Subcutaneous adipose tissue (tissue), 4 donors: ENCODE measurements around the gene MTF2. TPM values are rescaled to one million over a fixed set of nuclear protein-coding genes. Genes with fewer than 3 reads are reported as not detected.

Experiments used
- CTCF ChIP-seq: fragments of 450-650 bp; IDR thresholded peaks from one replicate; pipeline ENCODE4 v1.5.1; 2016; ENCODE audit warnings: low read depth, mild to moderate bottlenecking, control low read depth, antibody characterized with exemption, moderate library complexity
- total RNA-seq, 4 donors: library from RNA; depleted of rRNA; stranded (reverse); fragments of >200 nt; gene quantifications; one replicate each; pipeline ENCODE4 v1.1.0, GENCODE V29; 2016

MTF2 gene
- total RNA-seq, 4 donors from 2014 or later: 16.3 to 24.0 (median 19.9) TPM

- TF ChIP-seq CTCF: no peak
Observed at GRCh38 chr1:93178418-93178817, 99.3 kb downstream of the MTF2 start.

- TF ChIP-seq CTCF: no peak
Observed at GRCh38 chr1:93179886-93180722, 101.0 kb downstream of the MTF2 start, which contains the start of gene TMED5. TMED5 (minus strand) TSS chr1:93180413; CDS start chr1:93180242, 171 bp downstream.

GRCh38 chr1:93180723-93181613, 101.9 kb downstream of the MTF2 start, which contains the start of gene CCDC18:
CCDC18 (plus strand) TSS chr1:93180724; CDS start chr1:93183362, 2,638 bp downstream.
- no peak for TF ChIP-seq CTCF

GRCh38 chr1:93186667-93187066, 107.6 kb downstream of the MTF2 start:
- no peak for TF ChIP-seq CTCF

Other genes starting within 250 kb of the MTF2 start
- gene RPL5, start 247.2 kb upstream of the MTF2 start, total RNA-seq: 1,000 to 10,000 TPM; 1,499 to 1,754 (median 1,678) TPM
- gene DIPK1A, start 117.8 kb upstream of the MTF2 start, total RNA-seq: 10 to 100 TPM; 11.9 to 24.6 (median 18.3) TPM
- 100 to 1,000 TPM in 2 of 4 donors, 10 to 100 TPM in 2; 64.4 to 178 (median 125) TPM for gene TMED5, start 101.1 kb downstream of the MTF2 start, total RNA-seq
- gene CCDC18, start 101.4 kb downstream of the MTF2 start, total RNA-seq: 10 to 100 TPM; 11.7 to 18.5 (median 14.2) TPM